GM18873 (cell line): ENCODE measurements around the gene TPO.
"Not testable (repeated sequence)": the region's sequence is repeated elsewhere in the genome, so short reads cannot be mapped to it uniquely, and the experiment has no call there.

Source experiments
- ATAC-seq: cut with Tn5 transposase; IDR thresholded peaks from one replicate; pipeline ENCODE4 v1.9.1; 2021; ENCODE audit warnings: mild to moderate bottlenecking, moderate library complexity, moderate number of reproducible peaks; ENCODE audit not compliant: unreplicated experiment, low FRiP score

Gene TPO

DNA sequence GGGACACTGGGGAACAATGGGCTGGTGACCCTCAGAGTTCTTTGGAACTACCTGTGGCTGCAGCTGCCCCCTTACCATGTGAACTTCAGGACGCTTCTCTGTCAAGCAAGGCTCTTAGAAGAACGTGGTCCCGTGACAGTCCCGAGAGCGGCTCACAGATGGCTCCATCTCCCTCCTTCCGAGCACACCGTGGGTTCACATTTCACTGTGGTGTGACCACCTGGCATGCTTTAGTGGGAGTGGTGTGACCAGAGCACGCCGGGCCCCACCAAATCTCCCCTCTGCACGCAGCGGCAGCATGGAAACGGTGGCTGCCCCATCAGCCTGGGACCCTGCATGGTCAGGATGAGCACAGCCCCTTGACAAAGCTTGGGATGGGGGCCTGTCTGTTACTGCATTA, 9.7 kb upstream of the TPO start:
- ATAC-seq, result no peak

- no peak for ATAC-seq
These were observed 8.1 kb upstream of the TPO start for GRCh38 chr2:1405124-1405523.

GRCh38 chr2:1405967-1406366, 7.3 kb upstream of the TPO start:
- no peak for ATAC-seq

GRCh38 chr2:1406434-1406833, 6.8 kb upstream of the TPO start:
- no peak for ATAC-seq

GRCh38 chr2:1407950-1408675, 5.2 kb upstream of the TPO start:
- ATAC-seq, result no peak

- no peak for ATAC-seq
These were observed 858 bp downstream of the TPO start for GRCh38 chr2:1414121-1414520.

- ATAC-seq, result not testable (repeated sequence)
These were observed 1.6 kb downstream of the TPO start for GRCh38 chr2:1414901-1415300.

- no peak for ATAC-seq
These were observed 2.2 kb downstream of the TPO start for GRCh38 chr2:1415501-1415900.

DNA sequence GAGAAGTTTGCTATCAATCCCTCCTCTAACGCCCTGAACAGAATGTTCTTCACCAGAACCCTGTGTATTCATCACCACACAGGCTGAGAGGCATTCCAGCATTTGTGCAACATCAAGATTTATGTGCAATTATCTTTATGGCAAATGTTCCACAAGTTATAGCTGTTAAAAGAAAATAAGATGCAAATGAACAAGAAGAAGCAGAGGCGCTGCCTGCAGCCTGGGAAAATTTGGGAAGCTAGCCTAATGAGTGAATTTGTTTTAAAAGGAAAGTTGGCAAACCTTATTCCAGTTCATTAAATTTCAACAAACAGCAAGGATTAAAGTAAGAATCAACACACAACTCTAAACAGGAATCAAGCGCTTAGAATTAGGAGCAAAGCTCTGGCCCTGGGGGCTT, 5.3 kb downstream of the TPO start:
- ATAC-seq, result no peak

DNA sequence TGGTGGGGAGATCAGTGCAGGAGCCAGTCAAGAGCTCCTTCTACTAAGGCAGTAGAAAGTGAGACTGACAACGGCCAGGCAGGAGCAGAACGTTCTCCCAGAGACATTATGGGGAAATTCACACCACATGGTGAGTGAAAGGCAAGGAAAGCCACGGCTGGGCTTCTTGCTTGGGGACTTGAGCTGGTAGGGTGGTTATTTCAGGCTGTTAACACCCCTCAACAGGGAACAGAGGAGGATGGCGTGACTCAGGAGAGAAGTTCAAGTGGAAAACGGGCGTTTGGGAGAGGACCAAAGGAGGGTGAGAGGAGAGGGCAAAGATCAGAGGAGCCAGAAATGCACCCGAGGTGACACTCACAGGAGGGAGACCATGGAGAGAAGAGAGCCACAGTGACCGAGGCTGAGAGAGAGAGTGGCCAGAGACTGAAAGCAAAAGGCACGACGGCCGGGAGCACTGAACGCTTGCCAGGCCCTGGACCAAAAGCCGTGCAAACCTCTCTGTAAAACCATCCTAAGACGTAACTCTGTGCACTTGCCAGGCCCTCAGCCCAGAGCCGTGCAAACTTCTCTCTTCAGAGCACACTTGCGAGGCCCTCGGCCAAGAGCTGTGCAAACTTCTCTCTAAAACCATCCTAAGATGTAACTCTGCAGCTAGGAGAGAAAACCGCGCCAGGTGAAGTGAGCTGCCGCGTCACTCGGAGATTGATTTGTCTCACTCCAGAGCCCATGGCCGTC, 7.7 kb downstream of the TPO start:
- ATAC-seq, result no peak

- ATAC-seq, result no peak
These were observed 8.5 kb downstream of the TPO start for GRCh38 chr2:1421731-1422130.

DNA sequence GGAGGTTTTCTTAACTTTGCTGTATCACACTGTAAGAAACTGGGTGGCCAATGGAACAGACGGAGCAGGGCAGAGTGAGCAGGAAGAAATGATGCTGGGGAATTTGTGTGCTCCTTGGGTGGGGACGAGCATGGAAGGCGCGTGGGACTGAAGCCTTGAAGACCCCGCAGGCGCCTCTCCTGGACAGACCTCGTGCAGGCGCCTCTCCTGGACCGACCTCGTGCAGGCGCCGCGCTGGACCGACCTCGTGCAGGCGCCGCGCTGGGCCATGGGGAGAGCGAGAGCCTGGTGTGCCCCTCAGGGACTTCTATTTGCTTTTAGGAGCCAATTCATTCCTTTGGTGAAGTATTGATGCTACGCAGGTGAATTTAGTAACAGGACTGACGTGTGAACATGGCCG, 8.9 kb downstream of the TPO start:
- no peak for ATAC-seq

DNA sequence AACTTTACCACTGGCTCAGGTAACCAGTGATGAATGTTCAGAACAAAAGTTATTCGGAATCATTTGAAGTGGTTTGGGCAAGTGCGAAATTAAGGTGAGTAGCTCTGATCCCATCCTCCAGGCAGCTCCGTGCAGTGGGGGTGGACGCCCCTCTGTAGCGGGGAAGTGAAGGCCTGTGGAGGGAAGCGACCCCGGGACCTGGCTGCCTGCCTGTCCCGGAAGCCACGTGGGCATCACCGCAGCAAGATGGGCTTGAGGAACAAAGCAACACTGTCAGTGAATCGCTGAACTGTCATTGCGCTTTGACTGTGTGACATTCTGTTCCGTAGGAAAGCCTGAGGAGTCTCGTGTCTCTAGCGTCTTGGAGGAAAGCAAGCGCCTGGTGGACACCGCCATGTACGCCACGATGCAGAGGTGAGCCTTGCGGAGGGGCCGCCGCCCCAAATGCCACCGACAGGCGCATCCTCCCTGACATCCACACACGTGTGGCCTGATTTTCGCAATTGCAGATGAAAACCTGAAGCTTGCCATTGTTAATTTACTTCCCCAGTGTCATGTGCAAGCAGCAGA, 9.5 kb downstream of the TPO start:
- ATAC-seq, result no peak

- ATAC-seq, result no peak
These were observed 13.8 kb downstream of the TPO start for GRCh38 chr2:1427086-1427485.

DNA sequence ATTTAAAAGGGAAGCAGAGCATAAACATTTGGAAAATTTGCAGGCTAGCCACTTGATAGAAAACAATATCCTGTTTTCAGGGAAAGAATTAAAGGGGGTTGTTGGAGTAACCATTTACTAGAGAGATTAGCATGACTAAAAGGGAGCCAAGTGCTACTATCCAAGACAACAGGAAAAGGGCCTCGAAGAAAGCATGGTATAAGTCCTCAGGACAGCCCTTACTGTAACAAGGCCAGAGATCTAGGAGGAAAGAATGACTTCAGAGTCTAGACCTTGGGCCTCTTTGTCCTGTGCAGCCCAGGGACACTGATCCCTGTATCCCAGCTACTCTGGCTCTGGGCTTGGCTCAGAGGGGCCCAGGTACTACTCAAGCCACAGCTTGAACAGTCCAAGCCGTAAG, 16.6 kb downstream of the TPO start:
- no peak for ATAC-seq

GRCh38 chr2:1430491-1430890, 17.2 kb downstream of the TPO start:
- ATAC-seq, result no peak

GRCh38 chr2:1431886-1432400, 18.7 kb downstream of the TPO start:
- ATAC-seq, result no peak

DNA sequence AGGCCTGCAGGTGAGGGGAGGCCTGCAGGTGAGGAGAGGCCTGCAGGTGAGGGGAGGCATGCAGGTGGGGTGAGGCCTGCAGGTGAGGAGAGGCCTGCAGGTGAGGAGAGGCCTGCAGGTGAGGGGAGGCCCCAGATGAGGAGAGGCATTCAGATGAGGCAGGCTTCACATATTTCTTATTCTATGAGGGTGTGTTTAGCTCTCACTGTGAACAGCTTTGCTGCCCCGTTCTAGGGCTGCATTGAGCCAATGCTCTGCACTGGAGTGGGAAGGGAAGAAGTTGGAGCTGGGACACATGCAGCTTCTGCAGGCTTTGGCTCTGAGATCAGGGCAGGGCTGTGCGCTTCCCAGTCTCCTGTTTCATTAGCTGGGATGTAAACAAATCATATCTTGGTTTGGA, 19.5 kb downstream of the TPO start:
- no peak for ATAC-seq

DNA sequence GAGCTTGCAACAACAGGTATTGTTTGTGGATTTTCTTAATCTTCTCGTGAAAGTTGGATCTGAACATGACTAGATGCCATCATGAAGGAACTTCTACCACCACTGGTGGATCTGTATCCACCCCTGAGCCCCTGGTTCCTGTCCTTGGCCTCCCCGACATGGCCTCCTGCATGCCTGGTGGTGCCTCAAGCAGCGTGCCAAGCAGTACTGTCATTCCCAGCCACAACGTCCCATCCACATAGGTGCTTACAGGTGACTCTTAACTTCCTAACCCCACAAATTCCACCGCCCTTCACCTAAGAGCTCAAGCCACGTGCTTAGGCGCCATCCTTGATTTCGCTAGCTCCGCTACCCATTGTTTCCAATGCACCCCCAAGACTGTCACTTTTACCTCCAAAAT, 23.1 kb downstream of the TPO start:
- ATAC-seq, result no peak

- ATAC-seq, result no peak
These were observed 23.8 kb downstream of the TPO start for GRCh38 chr2:1437101-1437500.

- no peak for ATAC-seq
These were observed 24.3 kb downstream of the TPO start for GRCh38 chr2:1437537-1437936.

- ATAC-seq, result no peak
These were observed 25.7 kb downstream of the TPO start for GRCh38 chr2:1438972-1439371.
